Neutrophil (primary cell): ENCODE results near the gene ZNF326.

Experiments used
- H3K27ac ChIP-seq: fragments of 200-600 bp; sonication (generic); 2 replicates; pipeline ENCODE4 v1.5.1; 2016; ENCODE audit warnings: mild to moderate bottlenecking, moderate library complexity
- H3K27me3 ChIP-seq: fragments of 200-600 bp; sonication (generic); 2 replicates; pipeline ENCODE4 v1.6.0; 2016; ENCODE audit warnings: mild to moderate bottlenecking
- H3K36me3 ChIP-seq: fragments of 200-600 bp; sonication (generic); 2 replicates; pipeline ENCODE4 v1.5.1; 2017
- H3K4me1 ChIP-seq, 2 experiments: fragments of 200-600 bp in 1 of 2; sonication (generic) in 1 of 2; 1 replicate in 1 of 2; 2 replicates in 1 of 2; pipeline versions ENCODE4 v1.5.1 to v1.6.1; 2013 to 2016; ENCODE audit warnings: low read depth in 1 of 2, low read length in 1 of 2, mild to moderate bottlenecking in 1 of 2, moderate library complexity in 1 of 2; ENCODE audit not compliant: control insufficient read depth in 1 of 2, insufficient read depth in 1 of 2
- H3K4me3 ChIP-seq, 2 experiments: fragments of 200-600 bp in 1 of 2; sonication (generic) in 1 of 2; 1 replicate in 1 of 2; 2 replicates in 1 of 2; pipeline ENCODE4 v1.5.1; 2013 to 2016; ENCODE audit warnings: low read depth in 1 of 2, low read length in 1 of 2, mild to moderate bottlenecking in 1 of 2, moderate library complexity in 1 of 2
- H3K9me3 ChIP-seq: fragments of 200-600 bp; sonication (generic); 2 replicates; pipeline ENCODE4 v1.5.1; 2016
- CTCF ChIP-seq: fragments of 200-600 bp; sonication (generic); IDR thresholded peaks from 2 replicates; pipeline ENCODE4 v1.5.1; 2016; ENCODE audit warnings: antibody characterized with exemption

Gene ZNF326

GRCh38 chr1:89987159-89987819 lies 7.6 kb upstream of the ZNF326 start:
- H3K27me3 ChIP-seq = peaks cover 5% of the 10 kb centered on the region
- H3K4me3 ChIP-seq = no peak overlapping the region
- H3K36me3 ChIP-seq = no peaks in the 10 kb centered on the region
- TF ChIP-seq CTCF = peak; percentile 86
- H3K9me3 ChIP-seq = no peaks in the 10 kb centered on the region
- H3K27ac ChIP-seq = no peak overlapping the region
- no peaks in the 10 kb centered on the region for H3K4me1 ChIP-seq

- no peaks in the 10 kb centered on the region for H3K4me1 ChIP-seq
- peaks cover 11% of the 10 kb centered on the region for H3K27me3 ChIP-seq
These were observed 5.8 kb upstream of the ZNF326 start for GRCh38 chr1:89989099-89989498.

GRCh38 chr1:89989799-89990198 lies 5.1 kb upstream of the ZNF326 start:
- H3K9me3 ChIP-seq = no peaks in the 10 kb centered on the region
- no peak overlapping the region for H3K27ac ChIP-seq
- H3K36me3 ChIP-seq = no peaks in the 10 kb centered on the region
- peaks cover 11% of the 10 kb centered on the region for H3K27me3 ChIP-seq
- H3K4me1 ChIP-seq = peaks cover 0 to 3% of the 10 kb centered on the region in 2 experiments
- no peak overlapping the region for H3K4me3 ChIP-seq
- TF ChIP-seq CTCF = no peak

More at GRCh38 chr1:89989099-89989498, 5.8 kb upstream of the ZNF326 start:
- no peak for TF ChIP-seq CTCF
- Histone ChIP-seq H3K36me3 (no peaks in the 10 kb centered on the region), H3K27ac (no peak overlapping the region), H3K4me3 (no peak overlapping the region), H3K9me3 (no peaks in the 10 kb centered on the region)

GRCh38 chr1:89990976-89991831 lies 3.7 kb upstream of the ZNF326 start:
- H3K27me3 ChIP-seq = peaks cover 11% of the 10 kb centered on the region
- H3K36me3 ChIP-seq = no peaks in the 10 kb centered on the region
- no peak for TF ChIP-seq CTCF
- H3K27ac ChIP-seq = no peak overlapping the region
- peaks cover 8 to 12% of the 10 kb centered on the region in 2 experiments for H3K4me1 ChIP-seq
- H3K9me3 ChIP-seq = no peaks in the 10 kb centered on the region
- no peak overlapping the region for H3K4me3 ChIP-seq

- no peak overlapping the region for H3K27ac ChIP-seq
- peaks cover 11% of the 10 kb centered on the region for H3K27me3 ChIP-seq
- H3K9me3 ChIP-seq = no peaks in the 10 kb centered on the region
- TF ChIP-seq CTCF = no peak
- no peak overlapping the region for H3K4me3 ChIP-seq
- H3K36me3 ChIP-seq = no peaks in the 10 kb centered on the region
- H3K4me1 ChIP-seq = peaks cover 11 to 20% of the 10 kb centered on the region in 2 experiments
These were observed 1.4 kb upstream of the ZNF326 start for GRCh38 chr1:89993541-89993940.
